HCT116 (cell line): Measurements from ENCODE around the gene DDB1. TPM values are rescaled to one million over a fixed set of nuclear protein-coding genes. Genes with fewer than 3 reads are reported as not detected.

Experiments used
- ATAC-seq: fragments of 200-7000 bp; cut with Tn5 transposase; 2 replicates; pipeline ENCODE4 v1.9.1; 2020; ENCODE audit warnings: mild to moderate bottlenecking, moderate library complexity
- BruUV-seq: library from RNA; stranded (reverse); fragments of 400-500 nt; replicated peaks from 2 replicates; lab custom pipeline; 2021; lab: Mats Ljungman, UMichigan
- CTCF ChIA-PET: fragments of 300-600 bp; sonication (Branson Sonifier 250); formaldehyde crosslinking; loops from one replicate; lab custom pipeline; 2021; ENCODE audit warnings: antibody characterized with exemption; lab: Charles Lee
- POLR2A ChIA-PET: fragments of 300-600, 350-600 bp; sonication (Branson Sonifier 250); formaldehyde crosslinking; loops from one replicate; lab custom pipeline; 2021; ENCODE audit warnings: antibody characterized with exemption; lab: Charles Lee
- RAD21 ChIA-PET, 2 experiments: fragments of 300-600 bp; sonication (Branson Sonifier 250); formaldehyde crosslinking; loops; one replicate each; lab custom pipeline; 2023; ENCODE audit warnings: low total read pairs in 2 of 2; ENCODE audit not compliant: uncharacterized antibody in 2 of 2, unreplicated experiment in 2 of 2, low non-redundant PET in 1 of 2; lab: Charles Lee
- DNase-seq: peaks from one replicate; pipeline ENCODE4 v3.0.0-alpha.2; 2010; ENCODE audit warnings: low read depth, low spot score
- H2AFZ ChIP-seq: fragments of 200-600 bp; shearing (Covaris generic), sonication (generic); 2 replicates; pipeline ENCODE4 v1.6.1; 2017; ENCODE audit warnings: low read depth, mixed run types, mixed read lengths, antibody characterized with exemption, low read length; ENCODE audit not compliant: poor library complexity, severe bottlenecking
- H3K27ac ChIP-seq: 2 replicates; pipeline ENCODE4 v1.5.1; 2012; ENCODE audit warnings: low read depth, low read length
- H3K27me3 ChIP-seq: fragments of 200-600 bp; sonication (generic); 2 replicates; pipeline ENCODE4 v1.6.1; 2016; ENCODE audit warnings: mixed run types, low read length, mixed read lengths; ENCODE audit not compliant: insufficient read depth
- H3K36me3 ChIP-seq, 2 experiments: fragments of 200-500 bp in 1 of 2; fragments of 200-600 bp in 1 of 2; sonication (Bioruptor generic) in 1 of 2; sonication (generic) in 1 of 2; 2 replicates each; pipeline versions ENCODE4 v1.5.1 to v1.6.1; 2014 to 2016; ENCODE audit warnings: low read length in 2 of 2, inconsistent platforms in 1 of 2, mixed read lengths in 1 of 2, mixed run types in 1 of 2; ENCODE audit not compliant: insufficient read depth in 2 of 2, control insufficient read depth in 1 of 2
- H3K4me1 ChIP-seq, 2 experiments: fragments of 200-600 bp in 1 of 2; sonication (generic) in 1 of 2; 2 replicates each; pipeline versions ENCODE4 v1.5.1 to v1.6.1; 2012 to 2017; ENCODE audit warnings: low read length in 2 of 2, inconsistent platforms in 1 of 2, mild to moderate bottlenecking in 1 of 2, mixed read lengths in 1 of 2, mixed run types in 1 of 2, moderate library complexity in 1 of 2; ENCODE audit not compliant: insufficient read depth in 2 of 2, control insufficient read depth in 1 of 2
- H3K4me2 ChIP-seq: fragments of 200-600 bp; sonication (generic); 2 replicates; pipeline ENCODE4 v1.6.1; 2017; ENCODE audit warnings: mixed run types, low read length, mixed read lengths
- H3K4me3 ChIP-seq, 2 experiments: fragments of 200-600 bp in 1 of 2; sonication (generic) in 1 of 2; replicated peaks in 1 of 2; 2 replicates each; pipeline ENCODE4 v1.5.1; 2011 to 2016; ENCODE audit warnings: low read length in 2 of 2, control low read depth in 1 of 2, low read depth in 1 of 2, mild to moderate bottlenecking in 1 of 2, mixed read lengths in 1 of 2, mixed run types in 1 of 2
- H3K79me2 ChIP-seq: fragments of 200-600 bp; sonication (generic); 2 replicates; pipeline ENCODE4 v1.6.1; 2017; ENCODE audit warnings: mild to moderate bottlenecking, mixed run types, low read length, moderate library complexity, mixed read lengths; ENCODE audit not compliant: insufficient read depth
- H3K9ac ChIP-seq: fragments of 200-600 bp; sonication (generic); 2 replicates; pipeline ENCODE4 v1.6.1; 2016; ENCODE audit warnings: low read length, mixed read lengths
- H3K9me2 ChIP-seq: fragments of 200-600 bp; sonication (generic), shearing (Covaris generic); 2 replicates; pipeline ENCODE4 v1.6.1; 2017; ENCODE audit warnings: mixed run types, mild to moderate bottlenecking, moderate library complexity; ENCODE audit not compliant: insufficient read depth
- H3K9me3 ChIP-seq, 2 experiments: fragments of 200-500 bp in 1 of 2; fragments of 200-600 bp in 1 of 2; sonication (Bioruptor generic) in 1 of 2; sonication (generic) in 1 of 2; 2 replicates each; pipeline ENCODE4 v1.6.1; 2014 to 2017; ENCODE audit warnings: low read length in 2 of 2, mixed read lengths in 2 of 2, inconsistent platforms in 1 of 2, low read depth in 1 of 2, mild to moderate bottlenecking in 1 of 2, mixed run types in 1 of 2, moderate library complexity in 1 of 2; ENCODE audit not compliant: control insufficient read depth in 1 of 2, insufficient read depth in 1 of 2
- H4K20me1 ChIP-seq: fragments of 200-600 bp; sonication (generic), shearing (Covaris generic); 2 replicates; pipeline ENCODE4 v1.6.1; 2017; ENCODE audit warnings: mixed run types, mild to moderate bottlenecking, moderate library complexity; ENCODE audit not compliant: insufficient read depth
- ATF3 ChIP-seq: IDR thresholded peaks from 2 replicates; pipeline ENCODE4 v1.6.1; 2012
- CBX3 ChIP-seq: IDR thresholded peaks from 2 replicates; pipeline ENCODE4 v1.6.1; 2012; ENCODE audit warnings: low read depth
- CEBPB ChIP-seq: IDR thresholded peaks from 2 replicates; pipeline ENCODE4 v1.6.1; 2012; ENCODE audit warnings: low read depth
- EGR1 ChIP-seq: IDR thresholded peaks from 2 replicates; pipeline ENCODE4 v1.6.1; 2012; ENCODE audit warnings: low read depth
- ELF1 ChIP-seq: IDR thresholded peaks from 2 replicates; pipeline ENCODE4 v1.6.1; 2012; ENCODE audit warnings: low read depth, borderline replicate concordance
- EZH2 ChIP-seq: fragments of 200-600 bp; sonication (generic); IDR thresholded peaks from 2 replicates; pipeline ENCODE4 v1.6.1; 2017; ENCODE audit warnings: antibody characterized with exemption, mixed run types
- FOSL1 ChIP-seq: IDR thresholded peaks from 2 replicates; pipeline ENCODE4 v1.6.1; 2012; ENCODE audit warnings: low read depth
- JUND ChIP-seq: IDR thresholded peaks from 2 replicates; pipeline ENCODE4 v1.6.1; 2012
- POLR2A ChIP-seq: IDR thresholded peaks from 2 replicates; pipeline ENCODE4 v1.7.0; 2011; ENCODE audit warnings: borderline replicate concordance; ENCODE audit not compliant: insufficient read depth, insufficient read length; ENCODE audit errors: extremely low read depth
- POLR2AphosphoS5 ChIP-seq: IDR thresholded peaks from 2 replicates; pipeline ENCODE4 v1.6.1; 2011; ENCODE audit warnings: mild to moderate bottlenecking, low read depth, low read length, moderate library complexity
- SIN3A ChIP-seq: IDR thresholded peaks from 2 replicates; pipeline ENCODE4 v1.6.1; 2012; ENCODE audit warnings: low read depth
- SRF ChIP-seq: IDR thresholded peaks from 2 replicates; pipeline ENCODE4 v1.6.1; 2012; ENCODE audit warnings: low read depth
- TCF7L2 ChIP-seq: IDR thresholded peaks from 2 replicates; pipeline ENCODE4 v1.7.0; 2011; ENCODE audit warnings: borderline replicate concordance, inconsistent platforms; ENCODE audit not compliant: insufficient read depth, insufficient read length; ENCODE audit errors: extremely low read depth
- ZBTB33 ChIP-seq: IDR thresholded peaks from 2 replicates; pipeline ENCODE4 v1.6.1; 2011; ENCODE audit warnings: mild to moderate bottlenecking, low read length, moderate library complexity; ENCODE audit not compliant: insufficient replicate concordance; ENCODE audit errors: extremely low read depth
- ZNF274 ChIP-seq: fragments of 200-500 bp; sonication (Bioruptor generic); IDR thresholded peaks from 2 replicates; pipeline ENCODE4 v1.6.1; 2014; ENCODE audit warnings: mild to moderate bottlenecking, low read depth, low read length, inconsistent platforms
- intact Hi-C: fragments of 100-400 bp; cut with micrococcal nuclease; formaldehyde crosslinking; loops from 2 replicates; pipeline ENCODE4 v1.10.0; 2022
- total RNA-seq: library from RNA; stranded (reverse); gene quantifications from one replicate; pipeline ENCODE4 v1.2.1, GENCODE V29; 2021; ENCODE audit not compliant: unreplicated experiment
- TF ChIP-seq, protein P1 (sequence below): IDR thresholded peaks from 2 replicates; pipeline ENCODE4 v1.6.1; 2012

The DDB1 gene
- total RNA-seq, 1 experiment from 2014 or later = 269 TPM

DNA sequence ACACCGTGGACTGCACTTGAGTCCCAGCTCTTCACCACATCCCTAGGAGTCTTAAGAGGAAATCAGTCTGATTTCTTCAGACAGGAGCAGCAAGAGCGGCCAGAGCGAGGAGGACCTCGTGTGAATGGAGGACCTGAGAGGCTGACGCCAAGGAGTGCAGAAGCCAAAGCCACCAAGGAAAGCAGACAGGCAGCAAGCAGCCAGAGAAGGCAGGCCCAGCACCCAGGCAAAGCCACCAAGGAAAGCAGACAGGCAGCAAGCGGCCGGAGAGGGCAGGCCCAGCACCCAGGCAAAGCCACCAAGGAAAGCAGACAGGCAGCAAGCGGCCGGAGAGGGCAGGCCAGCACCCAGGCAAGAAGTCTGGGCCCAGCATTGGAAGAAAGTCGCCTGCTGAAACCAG lies 17.0 kb upstream of the DDB1 start:
- DNase-seq (no peak), ATAC-seq (no peak)
- Histone ChIP-seq H3K4me2 (no peak overlapping the region), H3K79me2 (no peaks in the 10 kb centered on the region), H3K9me2 (no peaks in the 10 kb centered on the region), H3K27ac (no peak overlapping the region), H2AFZ (no peak overlapping the region), H3K4me1 (no peaks in the 10 kb centered on the region), H4K20me1 (no peaks in the 10 kb centered on the region), H3K9ac (no peak overlapping the region), H3K36me3 (peaks cover 7 to 8% of the 10 kb centered on the region in 2 experiments; a peak in 3 of 4 replicates), H3K27me3 (no peaks in the 10 kb centered on the region), H3K4me3 (no peak overlapping the region), H3K9me3 (no peaks in the 10 kb centered on the region)
- no TSS peak for BruUV-seq
- intact Hi-C loops = no loop called here
- CTCF ChIA-PET = interaction anchor here (2.1 kb wide), 1 partner anchor 14 kb away, joined by 14 read pairs; no protein-coding TSS in a partner anchor
- POLR2A ChIA-PET = interaction anchor here (1.8 kb wide), 1 partner anchor 12 kb away, joined by 5 read pairs; the partner anchor contains the start of genes CYB561A3 and TMEM138
- TF ChIP-seq CEBPB = no peak
- no peak for TF ChIP-seq ZNF274
- TF ChIP-seq EGR1 = no peak
- no peak for TF ChIP-seq CBX3
- no peak for TF ChIP-seq ELF1
- TF ChIP-seq, protein P1, sequence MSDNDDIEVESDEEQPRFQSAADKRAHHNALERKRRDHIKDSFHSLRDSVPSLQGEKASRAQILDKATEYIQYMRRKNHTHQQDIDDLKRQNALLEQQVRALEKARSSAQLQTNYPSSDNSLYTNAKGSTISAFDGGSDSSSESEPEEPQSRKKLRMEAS = no peak
- no peak for TF ChIP-seq ATF3
- RAD21 ChIA-PET = no interaction called here

DNA sequence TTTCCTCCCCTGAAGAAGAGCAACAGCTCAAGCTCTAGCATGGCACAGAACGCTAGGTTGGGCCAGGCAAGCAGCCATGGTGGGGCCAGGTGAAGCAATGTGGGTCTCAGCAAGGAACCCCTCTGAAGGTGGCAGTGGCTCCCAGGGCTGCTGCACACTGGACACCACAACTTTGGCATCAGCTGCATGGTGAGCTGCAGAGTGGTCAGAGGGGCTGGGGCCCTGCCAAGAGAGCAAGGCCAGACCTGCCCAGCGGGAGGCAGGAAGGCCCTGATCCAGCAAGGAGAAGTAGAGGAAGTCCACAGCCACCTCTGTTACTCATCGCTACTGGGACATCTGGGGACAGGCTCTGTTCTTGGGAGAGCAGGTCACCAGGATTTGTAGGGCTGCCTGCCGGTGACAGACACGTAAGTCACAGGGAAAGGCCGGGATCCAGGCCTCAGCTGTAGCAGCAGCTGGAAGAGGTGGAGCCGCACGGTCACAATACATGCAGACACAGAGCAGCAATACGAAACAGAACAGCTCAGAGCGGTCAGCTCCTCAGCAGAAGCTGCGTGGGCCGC lies 16.4 kb upstream of the DDB1 start:
- Histone ChIP-seq H3K27ac (no peak overlapping the region), H3K79me2 (no peaks in the 10 kb centered on the region), H3K4me2 (no peak overlapping the region), H4K20me1 (no peaks in the 10 kb centered on the region), H3K36me3 (peaks cover 7 to 10% of the 10 kb centered on the region in 2 experiments; a peak in 3 of 4 replicates), H3K27me3 (no peaks in the 10 kb centered on the region), H3K9me2 (no peaks in the 10 kb centered on the region), H3K4me1 (no peaks in the 10 kb centered on the region), H2AFZ (no peak overlapping the region), H3K9me3 (no peaks in the 10 kb centered on the region), H3K4me3 (no peak overlapping the region), H3K9ac (no peak overlapping the region)
- DNase-seq = no peak
- BruUV-seq = no TSS peak
- intact Hi-C loops = no loop called here
- RAD21 ChIA-PET = no interaction called here
- CTCF ChIA-PET = interaction anchor here (2.1 kb wide), 1 partner anchor 13 kb away, joined by 14 read pairs; no protein-coding TSS in a partner anchor
- TF ChIP-seq FOSL1 (no peak), ZBTB33 (no peak), CBX3 (no peak), EZH2 (no peak), CEBPB (no peak), SIN3A (no peak), ELF1 (no peak), JUND (no peak), TCF7L2 (no peak), POLR2AphosphoS5 (no peak), SRF (no peak), POLR2A (no peak)
- TF ChIP-seq, protein P1 = no peak
- POLR2A ChIA-PET = interaction anchor here (1.8 kb wide), 1 partner anchor 12 kb away, joined by 5 read pairs; the partner anchor contains the start of genes CYB561A3 and TMEM138
- ATAC-seq = no peak
